GM19395 (cell line): ENCODE data around the gene KBTBD4.
"Not testable (repeated sequence)": the region's sequence is repeated elsewhere in the genome, so short reads cannot be mapped to it uniquely, and the experiment has no call there.

Source experiments
- ATAC-seq: cut with Tn5 transposase; IDR thresholded peaks from one replicate; pipeline ENCODE4 v1.9.1; 2021; ENCODE audit warnings: mild to moderate bottlenecking, moderate library complexity; ENCODE audit not compliant: unreplicated experiment

KBTBD4 gene

DNA sequence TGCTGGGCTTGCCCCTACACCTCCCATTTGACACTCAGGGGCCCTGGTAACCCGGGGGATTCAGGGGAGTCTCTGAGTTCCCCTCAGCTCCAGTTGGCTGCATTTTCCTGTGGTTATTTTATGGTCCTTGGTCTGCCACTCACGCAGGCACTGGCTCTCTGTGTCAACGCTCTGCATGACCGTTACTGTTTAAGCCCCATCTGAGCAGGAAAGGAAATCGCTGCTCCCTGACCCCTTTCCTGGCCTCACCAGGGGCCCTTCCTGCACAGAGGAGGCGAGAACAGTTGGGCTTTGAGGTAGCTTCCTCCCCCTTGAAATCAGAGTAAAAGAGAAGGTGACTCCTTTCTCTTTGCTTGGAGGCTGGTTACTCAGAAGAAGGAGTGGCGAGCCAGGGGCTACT lies 13.0 kb upstream of the KBTBD4 start:
- ATAC-seq: no peak

DNA sequence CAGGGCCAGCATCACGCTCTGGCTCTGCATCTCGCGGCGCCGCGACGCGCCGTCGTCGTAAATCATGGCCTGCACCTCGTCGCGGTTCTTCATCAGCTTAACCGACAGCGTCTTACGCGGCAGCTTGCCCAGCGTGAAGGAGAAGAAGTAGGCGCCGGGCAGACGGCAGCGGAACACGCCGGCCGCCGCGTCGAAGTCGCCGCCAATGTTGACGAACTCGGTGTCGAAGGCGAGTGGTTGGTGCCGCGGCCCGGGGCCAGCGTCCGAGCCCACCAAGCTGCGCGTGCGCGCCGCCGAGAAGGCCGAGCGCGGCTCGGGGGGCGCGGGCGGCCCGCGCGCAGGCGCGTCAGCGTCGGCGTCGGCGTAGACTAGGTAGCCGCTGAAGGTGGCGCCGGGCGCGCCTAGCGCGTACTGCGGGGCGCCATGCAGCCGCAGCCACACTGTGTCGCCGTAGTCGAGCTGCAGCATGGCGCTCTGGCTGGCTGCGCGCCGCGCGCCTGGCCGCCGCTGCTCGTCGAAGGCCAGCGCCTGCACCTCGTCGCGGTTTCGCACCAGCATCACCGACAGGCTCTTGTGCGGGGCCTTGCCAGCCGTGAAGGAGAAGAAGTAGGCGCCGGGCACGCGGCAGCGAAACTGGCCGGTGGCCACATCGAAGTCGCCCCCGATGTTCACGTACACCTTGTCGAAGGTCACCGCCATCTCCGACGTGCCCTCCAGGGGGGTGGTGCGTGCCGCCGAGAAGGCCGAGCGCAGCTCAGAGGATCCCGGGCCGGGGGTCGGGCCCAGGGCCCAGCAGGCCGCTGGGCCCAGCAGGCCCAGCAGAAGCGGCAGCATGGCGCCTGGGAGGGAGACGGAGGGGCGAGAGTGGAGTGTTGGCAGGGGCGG lies 11.4 kb upstream of the KBTBD4 start:
- no peak for ATAC-seq

DNA sequence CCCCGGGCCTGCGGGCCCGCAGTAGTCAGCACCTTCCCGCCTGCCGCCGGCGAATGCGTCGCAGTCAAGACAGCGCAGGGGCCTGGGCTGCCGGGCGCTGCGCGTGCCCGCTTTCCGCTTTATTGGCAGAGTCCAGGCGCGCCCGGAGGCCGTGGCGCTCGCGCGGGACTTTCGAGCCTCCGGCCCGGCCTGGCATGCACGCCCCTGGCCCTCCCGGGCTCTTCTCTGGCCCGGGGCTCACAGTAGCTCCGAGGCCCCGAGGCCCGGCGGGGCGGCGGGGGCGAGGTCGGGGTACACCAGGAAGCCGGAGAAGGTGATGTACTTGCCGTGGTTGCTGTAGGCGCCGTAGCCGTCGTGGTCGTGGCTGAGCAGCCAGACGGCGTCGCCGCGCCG lies 10.8 kb upstream of the KBTBD4 start:
- ATAC-seq: no peak

DNA sequence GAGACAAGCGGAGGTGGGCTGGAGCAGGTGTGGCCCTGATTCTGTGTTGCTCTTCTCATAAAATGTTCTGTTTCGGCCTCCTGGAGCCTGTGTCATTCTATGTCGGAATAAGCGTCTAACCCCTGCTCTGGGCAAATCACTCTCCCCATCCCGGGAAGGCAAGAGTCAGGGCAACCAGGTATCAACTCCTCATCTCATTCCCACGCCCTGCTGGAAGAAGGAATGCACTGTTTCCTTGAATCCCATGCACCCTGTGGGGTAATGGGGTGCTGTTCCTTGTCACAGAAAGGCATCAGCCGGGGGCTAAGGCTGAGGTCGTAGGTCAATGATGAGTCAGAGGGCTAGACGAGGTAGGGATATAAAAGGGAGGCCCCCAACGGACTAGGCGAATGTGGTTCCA lies 10.3 kb upstream of the KBTBD4 start:
- no peak for ATAC-seq

DNA sequence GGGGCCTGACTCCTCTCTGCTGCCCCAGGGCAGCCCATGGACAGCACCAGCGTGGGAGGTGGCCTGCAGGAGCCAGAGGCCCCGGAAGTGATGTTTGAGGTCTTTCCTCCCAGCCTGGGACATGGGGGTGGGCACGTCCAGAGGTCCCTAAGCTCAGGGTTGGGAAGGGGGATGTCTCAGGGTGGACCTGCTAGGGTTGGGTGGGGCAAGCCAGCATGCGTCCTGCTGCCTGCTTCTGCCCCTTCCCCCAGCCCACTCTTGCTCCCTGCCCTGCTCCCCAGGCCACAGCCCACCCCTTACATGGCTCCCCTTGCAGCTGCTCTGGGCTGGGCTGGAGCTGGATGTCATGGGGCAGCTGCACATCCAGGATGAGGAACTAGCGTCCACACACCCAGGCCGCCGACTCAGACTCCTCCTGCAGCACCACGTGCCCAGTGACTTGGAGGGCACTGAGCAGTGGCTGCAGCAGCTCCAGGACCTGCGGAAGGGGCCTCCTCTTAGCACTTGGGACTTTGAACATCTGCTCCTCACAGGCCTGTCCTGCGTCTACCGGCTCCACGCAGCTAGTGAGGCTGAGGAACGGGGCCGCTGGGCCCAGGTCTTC lies 9.1 kb upstream of the KBTBD4 start:
- no peak for ATAC-seq

DNA sequence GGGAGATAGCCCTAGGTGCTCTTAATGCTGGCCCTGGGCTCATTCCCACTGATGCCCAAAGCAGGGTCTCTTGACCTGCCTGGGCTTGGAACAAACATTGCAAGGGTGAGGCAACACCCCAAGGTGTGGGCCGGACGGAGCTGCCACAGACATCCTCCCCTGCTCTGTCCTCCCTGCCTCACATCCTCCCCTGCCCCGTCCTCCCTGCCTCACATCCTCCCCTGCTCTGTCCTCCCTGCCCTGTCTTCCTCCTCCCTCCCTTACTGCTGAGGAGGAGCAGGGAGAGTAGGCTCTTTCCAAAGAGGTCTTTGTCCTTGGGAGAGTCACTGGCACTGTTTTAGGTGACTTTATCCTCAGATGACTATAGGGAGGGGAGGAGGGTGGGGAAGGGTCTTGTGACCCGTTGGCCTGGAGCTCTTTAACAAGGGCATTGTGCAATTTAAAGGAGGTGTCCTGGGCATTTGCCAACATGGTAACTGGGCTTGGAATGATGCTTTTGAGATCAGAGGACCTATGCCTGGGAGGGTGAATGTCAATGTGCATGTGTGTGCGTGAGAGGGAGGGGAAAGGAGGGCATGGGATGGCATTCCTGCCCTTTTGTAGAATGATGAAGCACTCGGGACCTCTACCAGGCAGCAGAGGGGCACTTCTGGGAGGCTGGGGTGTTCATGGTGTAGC lies 8.4 kb upstream of the KBTBD4 start:
- no peak for ATAC-seq

DNA sequence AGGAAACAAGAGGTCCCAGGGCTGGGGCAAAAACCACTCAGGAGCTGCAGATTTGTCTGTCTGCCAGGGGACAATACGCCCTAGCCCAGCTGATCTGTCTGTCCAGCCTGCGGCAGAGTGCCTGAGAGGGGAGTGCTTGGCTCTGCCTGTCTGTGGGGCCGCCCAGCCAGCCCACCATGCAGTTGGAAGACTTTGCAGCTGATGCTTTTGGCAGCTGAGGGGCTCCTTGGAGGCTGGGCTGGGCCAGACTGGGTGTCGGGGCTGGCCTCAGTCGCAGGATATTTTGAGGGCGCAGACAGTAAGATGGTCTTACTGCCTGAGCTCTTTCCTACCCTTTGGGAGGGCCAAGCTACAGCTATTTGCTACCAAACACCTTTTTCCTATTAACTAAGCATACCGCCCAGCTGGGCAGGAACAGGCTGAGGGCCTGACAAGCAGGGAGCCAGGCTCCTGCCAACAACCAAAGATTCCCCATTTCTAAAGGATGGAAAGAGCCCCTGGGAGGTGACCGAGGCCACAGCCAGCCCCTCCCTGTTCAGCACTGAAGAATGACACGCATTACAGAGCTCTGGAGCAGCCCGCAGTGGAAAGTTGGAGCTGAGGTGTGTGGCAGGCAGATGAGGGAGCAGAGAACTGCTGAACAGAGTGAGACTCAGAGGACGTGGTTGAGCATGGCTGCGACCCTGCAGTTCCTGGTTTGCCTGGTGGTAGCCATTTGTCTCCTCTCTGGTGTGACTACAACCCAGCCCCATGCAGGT lies 7.5 kb upstream of the KBTBD4 start, which contains the start of gene FAM180B:
Gene FAM180B, plus strand, starts transcription at position 581 of the 758 bp plus-strand sequence. Its CDS starts 91 bp downstream, at position 672.
- no peak for ATAC-seq

DNA sequence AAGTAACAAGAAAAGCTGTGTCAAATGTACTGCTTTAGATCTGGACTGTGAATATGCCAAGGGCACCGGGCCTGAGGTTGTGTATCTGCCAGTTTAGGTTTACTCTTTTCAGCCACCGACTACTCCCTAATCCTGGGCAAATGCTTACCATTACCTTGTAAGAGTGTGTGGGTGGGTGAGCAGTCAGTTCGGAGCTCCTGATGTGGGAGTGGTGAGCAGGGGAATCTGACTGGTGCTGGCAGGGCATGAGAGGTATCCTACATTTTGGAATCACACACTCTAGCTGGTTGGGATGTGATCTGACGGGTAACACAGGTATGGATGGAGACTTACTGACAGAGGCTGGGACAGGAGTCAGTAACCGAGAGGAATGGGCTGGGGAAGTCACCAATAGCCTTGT lies 5.1 kb upstream of the KBTBD4 start:
- ATAC-seq: no peak

DNA sequence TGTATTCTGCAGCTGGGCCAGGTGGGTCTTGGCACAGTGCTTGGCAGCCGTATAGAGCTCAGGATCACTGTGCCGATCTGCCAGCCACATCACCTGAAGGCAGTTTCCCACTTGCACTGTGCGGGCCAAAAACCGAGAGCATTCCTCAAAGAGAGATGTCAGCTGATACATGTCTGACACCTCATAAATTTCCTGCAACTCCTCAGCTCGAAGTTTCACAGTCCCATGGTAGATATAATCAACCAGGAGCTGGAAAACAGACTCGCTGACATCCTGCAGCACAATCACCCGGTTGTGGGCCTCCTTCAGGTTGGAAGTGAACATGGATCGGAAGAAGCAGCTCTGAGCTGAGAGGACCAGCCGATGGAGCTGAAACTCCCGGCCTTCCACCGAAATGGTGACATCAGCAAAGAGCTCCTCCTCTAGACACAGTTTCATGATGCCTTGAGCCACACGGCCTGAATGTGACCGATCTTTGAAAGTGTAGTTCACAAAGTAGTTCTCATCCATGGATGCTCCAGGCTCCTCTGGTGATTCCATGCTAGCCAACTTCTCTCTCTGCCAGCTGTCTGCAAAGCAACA lies 1.2 kb downstream of the KBTBD4 start:
- no peak for ATAC-seq

DNA sequence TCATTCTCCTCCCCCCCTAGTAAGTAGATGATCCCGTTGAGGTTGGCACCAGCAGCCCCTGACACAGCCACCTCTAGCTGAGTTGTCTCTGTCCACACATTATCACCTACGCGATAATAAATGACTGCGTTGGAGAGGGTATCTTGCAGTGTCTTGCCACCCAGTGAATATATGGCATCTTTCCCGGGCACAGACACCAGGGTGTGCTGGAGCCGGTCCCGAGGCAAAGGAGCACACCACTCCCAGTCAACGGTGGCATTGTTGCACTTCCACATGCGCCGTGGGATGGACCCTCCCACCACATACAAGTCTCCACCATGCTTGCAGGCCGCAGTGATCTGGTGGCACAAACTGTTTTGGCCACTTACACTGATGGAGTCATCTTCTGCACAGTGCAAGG lies 5.4 kb downstream of the KBTBD4 start:
- ATAC-seq: no peak

DNA sequence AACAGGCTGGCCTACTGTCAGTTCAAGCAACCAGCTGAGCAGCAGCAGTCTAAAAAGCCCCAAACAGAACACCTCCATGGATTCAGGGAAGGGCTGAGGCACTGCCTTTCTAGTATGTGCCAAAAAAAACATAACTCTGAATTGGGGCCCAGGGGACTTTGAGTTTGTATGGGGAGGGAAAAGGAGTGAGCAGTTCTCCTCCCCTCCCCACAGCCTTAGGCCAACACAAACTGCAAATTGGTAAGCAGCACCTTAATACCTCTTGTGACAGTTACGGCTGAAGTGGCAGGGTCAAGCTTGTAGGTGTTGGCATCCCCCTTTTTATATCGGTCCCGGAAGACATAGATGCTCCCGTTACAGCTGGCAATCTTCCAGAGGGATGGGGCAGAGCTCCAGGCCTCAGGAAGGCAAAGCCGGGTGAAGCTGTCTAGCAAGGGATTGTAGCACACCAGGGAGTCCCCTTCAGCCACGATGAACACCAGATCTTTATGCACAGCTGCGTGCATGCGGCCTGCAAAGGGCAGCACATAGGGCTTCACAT lies 6.0 kb downstream of the KBTBD4 start:
- ATAC-seq: no peak

DNA sequence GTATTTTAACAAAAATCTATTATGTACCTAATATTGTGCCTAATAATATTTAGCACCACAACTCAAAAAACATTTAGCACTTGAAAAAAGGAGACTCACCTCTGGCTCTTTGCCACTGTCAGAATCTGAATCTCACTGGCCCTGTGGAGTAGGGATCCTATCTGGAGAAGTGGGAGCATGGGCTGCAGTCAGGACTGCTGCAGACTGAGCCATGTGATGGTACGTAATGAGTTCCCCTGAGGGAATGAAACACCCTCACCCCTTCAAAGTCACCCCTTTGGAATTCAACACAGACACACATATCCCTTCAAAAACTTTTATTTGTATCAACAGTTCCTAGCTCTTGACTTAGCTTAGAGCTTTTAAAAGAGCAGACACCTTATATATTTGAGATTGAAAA lies 6.9 kb downstream of the KBTBD4 start:
- no peak for ATAC-seq

DNA sequence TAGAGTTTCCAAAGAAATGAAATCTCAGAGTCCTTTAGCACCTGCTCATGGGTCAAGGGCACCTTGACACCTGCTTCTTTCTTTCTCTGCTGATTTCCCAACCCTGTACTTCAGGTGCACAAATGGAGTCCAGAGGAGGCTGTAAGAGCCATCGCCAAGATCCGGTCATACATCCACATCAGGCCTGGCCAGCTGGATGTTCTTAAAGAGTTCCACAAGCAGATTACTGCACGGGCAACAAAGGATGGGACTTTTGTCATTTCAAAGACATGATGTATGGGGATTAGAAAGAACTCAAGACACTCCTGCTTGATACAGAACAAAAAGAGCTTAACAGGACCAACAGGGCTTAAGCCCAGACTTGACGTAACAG lies 7.4 kb downstream of the KBTBD4 start:
- no peak for ATAC-seq

DNA sequence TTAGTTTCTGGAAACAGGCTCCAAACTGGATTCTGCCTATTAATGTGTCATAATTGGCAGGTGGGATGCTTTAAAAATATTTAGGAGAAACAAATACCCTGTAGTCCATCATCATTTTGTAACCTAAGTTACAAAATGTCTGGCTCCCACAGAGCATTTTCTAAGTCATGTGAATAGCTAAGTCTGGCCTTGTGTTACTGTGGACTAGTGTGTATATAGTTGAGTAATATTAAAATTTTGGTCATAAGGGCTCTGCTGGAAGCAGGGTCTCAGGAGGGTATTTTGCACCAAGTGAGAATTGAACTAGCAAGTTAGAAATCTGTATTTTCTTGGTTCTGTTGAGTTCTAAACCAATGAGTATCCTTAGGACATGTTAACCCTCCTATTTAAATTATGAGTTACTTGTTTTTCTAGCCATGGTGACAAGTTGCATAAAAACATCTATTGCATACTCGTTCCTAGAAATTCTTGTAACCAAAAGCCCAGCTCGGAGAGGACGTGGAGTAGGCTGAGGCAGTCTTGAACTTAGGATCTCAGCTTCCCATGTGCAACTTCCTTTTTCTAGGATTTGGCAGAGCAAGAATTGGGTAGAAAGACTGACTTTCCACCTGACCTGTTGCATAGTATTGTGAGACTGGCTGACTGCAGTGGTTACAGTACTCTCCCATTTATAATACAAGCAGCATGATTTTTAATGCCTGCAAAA lies 8.0 kb downstream of the KBTBD4 start:
- ATAC-seq: no peak

DNA sequence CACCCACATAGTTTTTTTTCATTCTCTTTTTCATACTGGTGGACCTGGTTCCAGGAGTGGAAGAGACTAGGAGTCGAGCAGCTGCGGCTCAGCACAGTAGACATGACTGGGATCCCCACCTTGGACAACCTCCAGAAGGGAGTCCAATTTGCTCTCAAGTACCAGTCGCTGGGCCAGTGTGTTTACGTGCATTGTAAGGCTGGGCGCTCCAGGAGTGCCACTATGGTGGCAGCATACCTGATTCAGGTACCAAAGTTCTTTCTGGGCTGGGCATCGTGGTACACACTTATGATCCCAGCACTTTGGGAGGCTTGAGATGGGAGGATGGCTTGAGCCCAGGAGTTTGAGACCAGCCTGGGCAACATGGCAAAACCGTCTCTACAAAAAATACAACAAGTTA lies 9.1 kb downstream of the KBTBD4 start:
- no peak for ATAC-seq

DNA sequence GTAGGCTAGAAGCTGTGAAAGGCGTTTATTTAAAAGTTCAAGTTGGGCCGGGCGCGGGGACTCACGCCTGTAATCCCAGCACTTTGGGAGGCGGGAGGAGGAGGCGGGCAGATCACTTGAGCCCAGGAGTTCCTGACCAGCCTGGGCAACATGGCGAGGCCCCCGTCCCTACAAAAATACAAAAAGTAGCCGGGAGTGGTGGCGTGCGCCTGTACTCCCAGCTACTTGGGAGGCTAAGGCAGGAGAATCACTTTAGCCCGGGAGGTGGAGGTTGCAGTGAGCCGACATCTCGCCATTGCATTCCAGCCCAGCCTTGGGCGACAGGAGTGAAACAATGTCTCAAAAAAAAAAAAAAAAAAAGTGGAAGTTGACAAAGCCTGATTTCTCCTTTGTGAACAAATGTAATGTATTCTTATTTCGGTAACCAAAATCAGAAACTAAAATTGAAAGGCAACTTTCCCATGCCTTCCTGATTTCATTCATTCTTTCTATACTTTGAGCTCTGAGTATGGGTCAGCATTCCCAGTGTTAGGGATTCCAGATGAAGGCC lies 12.5 kb downstream of the KBTBD4 start:
- peak; percentile 2 for ATAC-seq

DNA sequence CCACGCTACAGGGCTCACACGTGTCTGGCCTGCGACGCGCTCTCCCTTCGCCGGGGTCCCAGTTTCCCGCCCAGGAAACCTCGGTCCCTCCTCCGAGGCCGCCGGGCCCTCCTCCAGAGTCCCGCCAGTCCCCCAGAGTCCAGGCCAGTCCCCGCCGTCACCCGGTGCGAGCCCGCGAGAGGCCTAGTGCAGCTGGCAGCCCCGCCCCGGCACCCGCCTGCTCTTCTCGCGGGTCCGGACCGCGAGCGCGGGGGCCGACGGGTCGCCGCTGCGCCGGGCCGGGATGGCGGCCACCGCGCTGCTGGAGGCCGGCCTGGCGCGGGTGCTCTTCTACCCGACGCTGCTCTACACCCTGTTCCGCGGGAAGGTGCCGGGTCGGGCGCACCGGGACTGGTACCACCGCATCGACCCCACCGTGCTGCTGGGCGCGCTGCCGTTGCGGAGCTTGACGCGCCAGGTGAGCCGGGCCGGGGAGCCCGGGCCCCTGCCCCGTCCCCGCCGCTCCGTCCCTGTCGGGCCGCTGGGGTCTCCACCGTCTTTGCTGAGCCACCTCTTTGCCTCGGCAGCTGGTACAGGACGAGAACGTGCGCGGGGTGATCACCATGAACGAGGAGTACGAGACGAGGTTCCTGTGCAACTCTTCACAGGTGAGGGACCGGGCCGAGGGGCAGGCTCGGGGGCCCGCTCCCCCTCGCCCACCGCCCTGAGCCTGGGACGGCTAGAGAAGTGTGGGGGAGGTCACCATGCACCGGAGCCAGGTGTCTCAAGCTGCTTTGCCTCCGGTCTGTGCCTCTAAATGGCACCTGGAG lies 13.2 kb downstream of the KBTBD4 start, which contains the start of gene PTPMT1:
Gene PTPMT1, plus strand, starts transcription at position 260 of the 809 bp plus-strand sequence. Its CDS starts 24 bp downstream, at position 284.
- ATAC-seq: peak; percentile 77

DNA sequence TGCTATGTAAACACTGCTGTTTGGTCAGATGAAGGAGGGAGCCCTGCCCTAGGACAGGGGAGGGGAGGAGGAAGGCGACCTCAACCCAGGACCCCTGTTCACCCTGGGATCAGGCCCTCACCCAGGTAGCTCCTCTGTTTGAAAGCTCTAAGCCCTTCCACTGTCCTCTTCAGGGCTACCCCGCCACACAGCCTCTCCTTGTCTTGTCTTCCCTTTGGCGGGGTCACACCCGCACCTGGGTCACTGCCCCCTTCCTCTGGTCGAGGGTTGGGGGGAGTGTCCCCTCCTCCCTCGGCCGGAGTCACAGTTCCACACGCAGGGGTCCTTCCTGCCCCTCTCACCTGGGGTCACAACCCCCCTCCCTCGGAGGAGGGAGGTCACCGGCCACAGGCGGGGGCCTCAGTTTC lies 13.8 kb downstream of the KBTBD4 start:
- peak; percentile 19 for ATAC-seq

DNA sequence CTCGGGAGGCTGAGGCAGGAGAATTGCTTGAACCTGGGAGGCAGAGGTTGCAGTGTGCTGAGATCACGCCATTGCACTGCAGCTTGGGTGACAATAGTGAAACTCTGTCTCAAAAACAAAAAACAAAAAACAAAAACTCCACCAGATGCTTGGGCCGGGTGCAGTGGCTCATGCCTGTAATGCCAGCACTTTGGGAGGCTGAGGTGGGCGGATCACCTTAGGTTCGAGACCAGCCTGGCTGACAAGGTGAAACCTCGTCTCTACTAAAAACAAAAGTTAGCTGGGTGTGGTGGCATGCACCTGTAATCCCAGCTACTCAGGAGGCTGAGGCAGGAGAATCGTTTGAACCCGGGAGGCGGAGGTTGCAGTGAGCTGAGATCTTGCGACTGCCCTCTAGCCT lies 14.4 kb downstream of the KBTBD4 start:
- ATAC-seq: not testable (repeated sequence)
